Stomach smooth muscle (tissue), 2 donors: Measurements from ENCODE around the gene FBXL5.

Experiments
- H3K27ac ChIP-seq: one replicate; pipeline ENCODE4 v1.7.0; 2013; ENCODE audit warnings: mild to moderate bottlenecking, low read length, inconsistent platforms
- H3K27me3 ChIP-seq, 2 donors: one replicate each; pipeline ENCODE4 v1.7.0; 2013; ENCODE audit warnings: low read length in 2 of 2; ENCODE audit not compliant: insufficient read depth in 2 of 2, control insufficient read depth in 1 of 2
- H3K36me3 ChIP-seq, 2 donors: one replicate each; pipeline ENCODE4 v1.7.0; 2013; ENCODE audit warnings: low read length in 2 of 2; ENCODE audit not compliant: control insufficient read depth in 2 of 2, insufficient read depth in 2 of 2
- H3K4me1 ChIP-seq: one replicate; pipeline ENCODE4 v1.7.0; 2013; ENCODE audit warnings: low read length; ENCODE audit not compliant: control insufficient read depth, insufficient read depth
- H3K4me3 ChIP-seq, 2 donors: one replicate each; pipeline ENCODE4 v1.7.0; 2013; ENCODE audit warnings: low read length in 2 of 2
- H3K9ac ChIP-seq, 2 donors: one replicate each; pipeline ENCODE4 v1.7.0; 2013; ENCODE audit warnings: low read length in 2 of 2, mild to moderate bottlenecking in 1 of 2
- H3K9me3 ChIP-seq, 2 donors: one replicate each; pipeline ENCODE4 v1.7.0; 2013; ENCODE audit warnings: low read length in 2 of 2; ENCODE audit not compliant: control insufficient read depth in 2 of 2
- donor health status: healthy.
- donor health status: Pancreatic carcinoma.

FBXL5 gene

GRCh38 chr4:15690020-15690809 lies 35.1 kb upstream of the FBXL5 start:
- H3K27ac ChIP-seq = no peak overlapping the region
- H3K9ac ChIP-seq = no peak overlapping the region
- H3K4me1 ChIP-seq = no peaks in the 10 kb centered on the region
- no peaks in the 10 kb centered on the region for H3K27me3 ChIP-seq
- H3K9me3 ChIP-seq = no peaks in the 10 kb centered on the region
- no peak overlapping the region for H3K4me3 ChIP-seq
- H3K36me3 ChIP-seq = peaks cover 3 to 8% of the 10 kb centered on the region in 2 donors

GRCh38 chr4:15689540-15689939 lies 34.4 kb upstream of the FBXL5 start:
- H3K27me3 ChIP-seq = no peaks in the 10 kb centered on the region
- H3K4me1 ChIP-seq = no peaks in the 10 kb centered on the region
- no peaks in the 10 kb centered on the region for H3K9me3 ChIP-seq
- peaks cover 3 to 10% of the 10 kb centered on the region in 2 donors for H3K36me3 ChIP-seq
- no peak overlapping the region for H3K4me3 ChIP-seq
- no peak overlapping the region for H3K27ac ChIP-seq
- H3K9ac ChIP-seq = no peak overlapping the region

GRCh38 chr4:15688051-15688450 lies 32.9 kb upstream of the FBXL5 start:
- Histone ChIP-seq H3K27me3 (no peaks in the 10 kb centered on the region), H3K4me3 (no peak overlapping the region), H3K27ac (no peak overlapping the region), H3K9ac (no peak overlapping the region), H3K36me3 (peaks cover 3 to 10% of the 10 kb centered on the region in 2 donors), H3K4me1 (no peaks in the 10 kb centered on the region), H3K9me3 (no peaks in the 10 kb centered on the region)

GRCh38 chr4:15684498-15684897 lies 29.3 kb upstream of the FBXL5 start:
- no peak overlapping the region for H3K4me3 ChIP-seq
- H3K27me3 ChIP-seq = no peaks in the 10 kb centered on the region
- peaks cover 3 to 10% of the 10 kb centered on the region in 2 donors for H3K36me3 ChIP-seq
- H3K9me3 ChIP-seq = no peaks in the 10 kb centered on the region
- H3K9ac ChIP-seq = no peak overlapping the region
- no peak overlapping the region for H3K27ac ChIP-seq
- H3K4me1 ChIP-seq = peaks cover 4% of the 10 kb centered on the region

GRCh38 chr4:15683143-15683495 lies 28.0 kb upstream of the FBXL5 start:
- Histone ChIP-seq H3K9me3 (no peaks in the 10 kb centered on the region), H3K27ac (no peak overlapping the region), H3K4me3 (no peak overlapping the region), H3K9ac (no peak overlapping the region), H3K4me1 (peaks cover 4% of the 10 kb centered on the region), H3K36me3 (peaks cover 3 to 10% of the 10 kb centered on the region in 2 donors), H3K27me3 (no peaks in the 10 kb centered on the region)

GRCh38 chr4:15682242-15683142 lies 27.3 kb upstream of the FBXL5 start:
- peak overlapping the region; percentile 82 for H3K27ac ChIP-seq
- H3K4me1 ChIP-seq = peaks cover 4% of the 10 kb centered on the region
- H3K9ac ChIP-seq = peak overlapping the region; percentile 98
- H3K36me3 ChIP-seq = peaks cover 3 to 10% of the 10 kb centered on the region in 2 donors
- no peaks in the 10 kb centered on the region for H3K27me3 ChIP-seq
- H3K9me3 ChIP-seq = no peaks in the 10 kb centered on the region
- H3K4me3 ChIP-seq = peak overlapping the region; percentile 92 to 95

GRCh38 chr4:15681372-15682241 lies 26.4 kb upstream of the FBXL5 start, which contains the start of gene FAM200B:
FAM200B (plus strand) TSS chr4:15681827; CDS start chr4:15686978, 5,151 bp downstream.
- Histone ChIP-seq H3K27me3 (no peaks in the 10 kb centered on the region), H3K4me3 (peak within 1 kb of the TSS; percentile 92 to 95), H3K36me3 (peaks cover 3 to 9% of the 10 kb centered on the region in 2 donors), H3K9me3 (no peaks in the 10 kb centered on the region), H3K4me1 (peaks cover 4% of the 10 kb centered on the region), H3K27ac (peak within 1 kb of the TSS; percentile 82), H3K9ac (peak within 1 kb of the TSS; percentile 98)

- Histone ChIP-seq H3K4me3 (peak overlapping the region; percentile 92 to 95), H3K4me1 (peaks cover 4% of the 10 kb centered on the region), H3K27me3 (no peaks in the 10 kb centered on the region), H3K27ac (no peak overlapping the region), H3K9me3 (no peaks in the 10 kb centered on the region), H3K9ac (peak overlapping the region; percentile 64 to 98), H3K36me3 (peaks cover 0 to 3% of the 10 kb centered on the region in 2 donors)
These were observed 25.9 kb upstream of the FBXL5 start for GRCh38 chr4:15681067-15681371.

- peaks cover 4% of the 10 kb centered on the region for H3K4me1 ChIP-seq
- no peak overlapping the region for H3K4me3 ChIP-seq
- H3K9me3 ChIP-seq = no peaks in the 10 kb centered on the region
- H3K9ac ChIP-seq = no peak overlapping the region
- no peaks in the 10 kb centered on the region for H3K27me3 ChIP-seq
- H3K27ac ChIP-seq = no peak overlapping the region
- H3K36me3 ChIP-seq = no peaks in the 10 kb centered on the region
These were observed 22.4 kb upstream of the FBXL5 start for GRCh38 chr4:15677507-15677988.

GRCh38 chr4:15676899-15677298 lies 21.7 kb upstream of the FBXL5 start:
- Histone ChIP-seq H3K4me3 (no peak overlapping the region), H3K9me3 (no peaks in the 10 kb centered on the region), H3K27me3 (no peaks in the 10 kb centered on the region), H3K36me3 (no peaks in the 10 kb centered on the region), H3K4me1 (peaks cover 4% of the 10 kb centered on the region), H3K27ac (no peak overlapping the region), H3K9ac (no peak overlapping the region)
